Measurements from ENCODE around the gene SLC25A26. TPM values are rescaled to one million over a fixed set of nuclear protein-coding genes. Genes with fewer than 3 reads are reported as not detected.

Gene SLC25A26
- total RNA-seq, 2 donors from 2014 or later, result 20.7 to 22.8 TPM

GRCh38 chr3:66355997-66356396, 135.2 kb downstream of the SLC25A26 start:
- H3K4me1 Mint-ChIP-seq, result peaks cover 6% of the 10 kb centered on the region
- DNase-seq, result no peak
- H3K9ac ChIP-seq (ENCODE audit: extremely low read depth, low read length, poor library complexity, severe bottlenecking), result no peak overlapping the region
- H3K27ac Mint-ChIP-seq, result no peak overlapping the region
- no peaks in the 10 kb centered on the region for H3K9me3 Mint-ChIP-seq
- no peak overlapping the region for H3K27ac ChIP-seq (ENCODE audit: low read depth, low read length)
- H3K4me3 Mint-ChIP-seq, result no peak overlapping the region
- 80 to 100% methylated on average over 1 of the region's 1 CpG for WGBS, 2 experiments (ENCODE audit: insufficient coverage in 1 of 2, insufficient read length in 1 of 2)
- no peaks in the 10 kb centered on the region for H3K27me3 Mint-ChIP-seq (ENCODE audit: insufficient read depth)
- H3K9me3 ChIP-seq (ENCODE audit: control insufficient read depth, low read length), result no peaks in the 10 kb centered on the region
- H3K36me3 ChIP-seq (ENCODE audit: control insufficient read depth, insufficient read depth, low read length), result no peaks in the 10 kb centered on the region
- H3K4me3 ChIP-seq (ENCODE audit: low read length), result no peak overlapping the region
- no peaks in the 10 kb centered on the region for H3K27me3 ChIP-seq (ENCODE audit: control insufficient read depth, insufficient read depth, low read length, poor library complexity, severe bottlenecking)
- TF ChIP-seq CTCF (conservative IDR thresholded peaks at IDR 0.05), result no peak
- no peaks in the 10 kb centered on the region for H3K36me3 Mint-ChIP-seq (ENCODE audit: low read depth)
- H3K4me1 ChIP-seq (ENCODE audit: control insufficient read depth, insufficient read depth, low read length), result peaks cover 4% of the 10 kb centered on the region

GRCh38 chr3:66361356-66361755, 140.6 kb downstream of the SLC25A26 start:
- Mint-ChIP-seq H3K4me1 (peaks cover 2% of the 10 kb centered on the region), H3K4me3 (no peak overlapping the region), H3K27ac (no peak overlapping the region), H3K9me3 (no peaks in the 10 kb centered on the region), H3K27me3 (ENCODE audit: insufficient read depth) (no peaks in the 10 kb centered on the region), H3K36me3 (ENCODE audit: low read depth) (no peaks in the 10 kb centered on the region)
- Histone ChIP-seq H3K4me3 (ENCODE audit: low read length) (no peak overlapping the region), H3K4me1 (ENCODE audit: control insufficient read depth, insufficient read depth, low read length) (peaks cover under 1% of the 10 kb centered on the region), H3K36me3 (ENCODE audit: control insufficient read depth, insufficient read depth, low read length) (no peaks in the 10 kb centered on the region), H3K27ac (ENCODE audit: low read depth, low read length) (no peak overlapping the region), H3K9ac (ENCODE audit: extremely low read depth, low read length, poor library complexity, severe bottlenecking) (no peak overlapping the region), H3K9me3 (ENCODE audit: control insufficient read depth, low read length) (no peaks in the 10 kb centered on the region), H3K27me3 (ENCODE audit: control insufficient read depth, insufficient read depth, low read length, poor library complexity, severe bottlenecking) (no peaks in the 10 kb centered on the region)
- DNase-seq, result no peak
- TF ChIP-seq CTCF (conservative IDR thresholded peaks at IDR 0.05), result no peak
- WGBS, 2 experiments (ENCODE audit: insufficient coverage in 1 of 2, insufficient read length in 1 of 2), result 80 to 93% methylated on average over 2 to 5 of the region's 5 CpGs

- H3K36me3 Mint-ChIP-seq (ENCODE audit: low read depth), result no peaks in the 10 kb centered on the region
- H3K27ac ChIP-seq (ENCODE audit: low read depth, low read length), result no peak overlapping the region
- H3K27ac Mint-ChIP-seq, result no peak overlapping the region
- TF ChIP-seq CTCF (conservative IDR thresholded peaks at IDR 0.05), result no peak
- no peak overlapping the region for H3K4me3 Mint-ChIP-seq
- H3K9ac ChIP-seq (ENCODE audit: extremely low read depth, low read length, poor library complexity, severe bottlenecking), result no peak overlapping the region
- no peaks in the 10 kb centered on the region for H3K36me3 ChIP-seq (ENCODE audit: control insufficient read depth, insufficient read depth, low read length)
- no peak for DNase-seq
- no peaks in the 10 kb centered on the region for H3K9me3 ChIP-seq (ENCODE audit: control insufficient read depth, low read length)
- H3K27me3 ChIP-seq (ENCODE audit: control insufficient read depth, insufficient read depth, low read length, poor library complexity, severe bottlenecking), result no peaks in the 10 kb centered on the region
- H3K4me3 ChIP-seq (ENCODE audit: low read length), result no peak overlapping the region
- WGBS, 2 experiments (ENCODE audit: insufficient coverage in 1 of 2, insufficient read length in 1 of 2), result 85 to 95% methylated on average over 3 of the region's 3 CpGs
- peaks cover 2% of the 10 kb centered on the region for H3K4me1 Mint-ChIP-seq
- peaks cover 6% of the 10 kb centered on the region for H3K4me1 ChIP-seq (ENCODE audit: control insufficient read depth, insufficient read depth, low read length)
- H3K27me3 Mint-ChIP-seq (ENCODE audit: insufficient read depth), result no peaks in the 10 kb centered on the region
- H3K9me3 Mint-ChIP-seq, result no peaks in the 10 kb centered on the region
Observed at GRCh38 chr3:66362541-66362941, 141.7 kb downstream of the SLC25A26 start.

Measured in endodermal cell (in vitro differentiated cells).